HG03521 (cell line): ENCODE measurements around the gene SRSF9.
"Not testable (repeated sequence)": the region's sequence is repeated elsewhere in the genome, so short reads cannot be mapped to it uniquely, and the experiment has no call there.

ENCODE experiments used
- ATAC-seq: cut with Tn5 transposase; IDR thresholded peaks from one replicate; pipeline ENCODE4 v1.9.1; 2021; ENCODE audit warnings: mild to moderate bottlenecking, moderate library complexity; ENCODE audit not compliant: unreplicated experiment

The SRSF9 gene

GRCh38 chr12:120453060-120453750 is 16.3 kb downstream of the SRSF9 start:
- ATAC-seq: no peak

- ATAC-seq: not testable (repeated sequence)
Observed at GRCh38 chr12:120452524-120452923, 17.0 kb downstream of the SRSF9 start.

- no peak for ATAC-seq
Observed at GRCh38 chr12:120447992-120448391, 21.6 kb downstream of the SRSF9 start.

GRCh38 chr12:120446844-120447178 is 22.7 kb downstream of the SRSF9 start:
- ATAC-seq: not testable (repeated sequence)

- peak; percentile 88 for ATAC-seq
Observed at GRCh38 chr12:120445911-120446843, 23.4 kb downstream of the SRSF9 start, which contains the start of the genes GATC and TRIAP1. TSS of gene GATC (plus strand) at chr12:120446444. CDS start at chr12:120446481, 37 bp downstream. TSS of gene TRIAP1 (minus strand) at chr12:120446384. CDS start at chr12:120446372, 12 bp downstream.

- no peak for ATAC-seq
Observed at GRCh38 chr12:120444676-120445075, 24.9 kb downstream of the SRSF9 start.

- no peak for ATAC-seq
Observed at GRCh38 chr12:120439646-120440247, 29.8 kb downstream of the SRSF9 start.

- no peak for ATAC-seq
Observed at GRCh38 chr12:120438495-120439198, 30.9 kb downstream of the SRSF9 start.

- peak; percentile 95 for ATAC-seq
Observed at GRCh38 chr12:120437735-120438494, 31.6 kb downstream of the SRSF9 start, which contains the start of gene COX6A1. TSS of gene COX6A1 (plus strand) at chr12:120438113. CDS start at chr12:120438127, 14 bp downstream.

GRCh38 chr12:120432772-120433525 is 36.6 kb downstream of the SRSF9 start:
- ATAC-seq: no peak

GRCh38 chr12:120429368-120429767 is 40.2 kb downstream of the SRSF9 start:
- ATAC-seq: no peak

- no peak for ATAC-seq
Observed at GRCh38 chr12:120428597-120429229, 40.8 kb downstream of the SRSF9 start.

- no peak for ATAC-seq
Observed at GRCh38 chr12:120425797-120426196, 43.8 kb downstream of the SRSF9 start.

- no peak for ATAC-seq
Observed at GRCh38 chr12:120422892-120423456, 46.6 kb downstream of the SRSF9 start.

- ATAC-seq: no peak
Observed at GRCh38 chr12:120421701-120422100, 47.8 kb downstream of the SRSF9 start.

GRCh38 chr12:120417917-120418580 is 51.5 kb downstream of the SRSF9 start:
- no peak for ATAC-seq

GRCh38 chr12:120416490-120417216 is 52.9 kb downstream of the SRSF9 start:
- no peak for ATAC-seq
